Urothelium cell line (cell line): ENCODE measurements around the gene ARHGEF3.

Experiments
- DNase-seq: peaks from one replicate; pipeline ENCODE4 v3.0.0; 2011; ENCODE audit warnings: low spot score, mixed read lengths
- FAIRE-seq: peaks from 2 replicates; lab custom pipeline; 2011; peaks lifted over from hg19 to GRCh38; lab: Jason Lieb, UNC

ARHGEF3 gene

DNA sequence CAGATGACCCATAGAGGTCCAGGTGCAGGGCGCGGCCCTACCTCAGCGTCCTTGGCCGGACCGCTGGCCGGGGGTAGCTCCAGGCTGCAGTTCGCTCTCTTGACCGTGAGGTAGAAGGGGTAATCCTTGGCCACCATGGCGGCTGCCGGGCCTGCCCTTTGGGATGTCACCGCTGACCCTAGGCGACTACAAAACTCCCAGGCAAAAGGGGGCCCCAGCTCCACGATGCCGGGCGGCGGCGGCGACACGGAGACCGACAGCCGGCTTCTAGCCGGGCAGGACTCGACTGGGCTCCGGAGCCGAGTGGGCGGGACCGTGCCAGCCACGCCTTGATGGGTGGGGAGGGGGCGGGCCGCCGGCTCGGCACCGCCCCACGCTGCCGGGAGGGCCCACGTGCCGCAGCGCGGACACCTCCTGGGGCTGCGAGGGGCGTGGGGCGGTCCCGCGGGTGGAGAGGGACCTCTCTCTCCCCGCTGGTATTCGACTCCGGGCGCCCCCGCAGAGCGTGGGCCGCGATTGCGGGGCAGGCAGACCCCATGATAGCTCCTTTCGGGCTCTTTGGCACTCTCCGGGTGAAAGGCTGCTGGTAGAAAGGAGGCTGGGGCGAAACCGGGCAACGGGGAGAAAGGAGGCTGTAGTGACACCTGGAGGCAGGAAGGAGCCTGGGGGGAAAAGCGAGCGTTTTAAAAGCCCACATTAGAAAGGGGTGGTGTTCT is at the start of gene ARHGEF3:
Gene ARHGEF3, minus strand, starts transcription at position 288 of the 716 bp plus-strand sequence. Its CDS starts 151 bp downstream, at position 137.
- FAIRE-seq (no peak), DNase-seq (peak; percentile 94)

DNA sequence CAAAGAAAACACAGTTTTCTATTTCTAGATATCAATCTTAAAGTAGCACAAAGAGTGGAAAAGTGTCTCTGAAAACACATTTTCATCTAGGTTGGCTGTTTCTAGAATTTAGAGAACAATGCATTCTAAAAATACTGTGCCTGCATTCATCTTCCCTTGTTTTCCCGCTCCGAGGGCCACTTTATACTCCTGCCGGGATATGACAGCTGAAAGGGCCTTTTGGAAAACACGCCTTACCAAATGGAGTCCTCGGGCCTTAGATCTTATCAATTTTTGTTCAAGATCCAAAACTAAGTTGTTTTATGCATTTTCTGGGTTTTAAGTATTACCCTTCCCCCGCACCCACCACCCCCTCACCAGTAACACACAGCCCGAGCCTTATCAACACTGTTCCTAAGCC is 47.9 kb upstream of the ARHGEF3 start:
- no peak for DNase-seq
- no peak for FAIRE-seq

DNA sequence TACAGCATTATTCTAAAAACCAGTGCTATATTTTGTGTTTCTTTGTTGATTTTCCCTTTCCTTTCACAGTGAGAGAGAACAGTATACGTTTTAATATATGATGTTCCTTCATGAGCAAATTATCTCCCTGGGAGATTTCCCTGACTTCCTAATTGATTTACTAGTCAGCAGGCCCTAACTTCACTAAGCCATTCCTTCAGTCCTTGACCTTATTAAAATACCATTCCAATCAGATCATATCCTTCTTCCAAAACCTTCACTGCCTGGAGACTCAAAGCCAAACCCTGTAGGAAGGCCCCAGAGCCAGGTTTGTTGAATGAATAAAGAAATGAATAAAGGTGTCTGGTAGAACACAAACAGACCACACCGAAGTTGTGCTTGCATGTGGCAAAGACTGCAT is 43.8 kb upstream of the ARHGEF3 start:
- DNase-seq (no peak), FAIRE-seq (no peak)

GRCh38 chr3:56844536-56844935 is 42.8 kb upstream of the ARHGEF3 start:
- FAIRE-seq (no peak), DNase-seq (no peak)

GRCh38 chr3:56839784-56840715 is 38.3 kb upstream of the ARHGEF3 start:
- FAIRE-seq = peak; percentile 42
- DNase-seq = peak; percentile 50

DNA sequence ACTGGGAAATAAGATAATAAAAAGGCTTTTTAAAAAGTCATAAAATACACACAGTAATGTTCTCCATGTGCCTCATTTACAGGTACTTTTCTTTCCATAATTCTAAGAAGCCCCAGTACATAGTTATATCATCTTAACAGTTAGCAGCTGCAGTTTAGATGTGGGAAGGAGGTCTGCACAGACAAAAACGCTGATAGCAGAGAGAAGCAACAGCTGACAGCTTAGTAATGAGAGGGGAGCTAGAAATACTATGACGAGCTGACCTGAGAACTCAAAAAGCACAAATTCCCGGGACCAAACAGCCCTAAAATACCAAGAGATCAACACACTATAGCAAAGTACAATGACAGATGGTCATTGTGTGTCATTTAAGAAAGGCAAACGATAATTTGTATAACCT is 36.7 kb upstream of the ARHGEF3 start:
- FAIRE-seq = no peak
- DNase-seq = no peak

GRCh38 chr3:56837196-56837955 is 35.6 kb upstream of the ARHGEF3 start:
- FAIRE-seq (no peak), DNase-seq (no peak)

GRCh38 chr3:56836276-56837163 is 34.8 kb upstream of the ARHGEF3 start:
- no peak for DNase-seq
- no peak for FAIRE-seq

- DNase-seq (no peak), FAIRE-seq (no peak)
These were observed 34.0 kb upstream of the ARHGEF3 start for GRCh38 chr3:56835650-56836227.

- DNase-seq = no peak
- no peak for FAIRE-seq
These were observed 31.8 kb upstream of the ARHGEF3 start for GRCh38 chr3:56833536-56833935.

DNA sequence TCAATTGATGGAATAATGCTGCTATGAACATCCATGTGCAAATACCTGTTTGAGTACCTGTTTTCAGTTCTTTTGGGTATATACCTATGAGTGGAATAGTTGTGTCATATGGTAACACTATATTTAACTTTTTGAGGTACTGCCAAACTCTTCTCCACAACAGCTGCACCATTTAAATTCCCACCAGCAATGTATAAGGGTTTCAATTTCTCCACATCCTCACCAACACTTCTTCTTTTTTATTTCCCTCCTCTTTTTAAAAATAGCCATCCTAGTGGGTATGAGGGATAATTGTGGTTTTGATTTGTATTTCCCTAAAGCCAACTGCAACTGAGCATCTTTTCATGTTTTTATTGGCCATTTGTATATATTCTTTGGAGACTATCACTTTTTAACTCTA is 31.3 kb upstream of the ARHGEF3 start:
- FAIRE-seq (no peak), DNase-seq (no peak)

DNA sequence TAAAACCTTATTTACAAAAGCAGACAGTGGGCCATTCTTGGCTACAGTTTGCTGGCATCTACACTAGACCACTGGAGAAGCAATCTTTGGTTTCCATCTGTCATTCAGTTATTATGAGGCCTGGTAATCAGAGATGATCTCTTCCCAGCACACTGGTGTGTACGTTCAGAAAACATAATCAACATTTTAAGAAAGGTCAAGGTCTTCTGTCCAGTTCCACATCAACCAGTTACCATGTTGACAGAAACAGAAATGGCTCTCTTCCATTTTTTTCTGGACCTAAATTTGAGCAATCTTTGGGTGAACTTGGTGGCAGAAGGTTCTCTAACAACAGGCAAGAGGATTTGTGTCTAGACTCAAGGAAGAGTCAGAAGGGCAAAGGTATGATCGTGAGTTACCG is 29.8 kb upstream of the ARHGEF3 start:
- no peak for FAIRE-seq
- no peak for DNase-seq

DNA sequence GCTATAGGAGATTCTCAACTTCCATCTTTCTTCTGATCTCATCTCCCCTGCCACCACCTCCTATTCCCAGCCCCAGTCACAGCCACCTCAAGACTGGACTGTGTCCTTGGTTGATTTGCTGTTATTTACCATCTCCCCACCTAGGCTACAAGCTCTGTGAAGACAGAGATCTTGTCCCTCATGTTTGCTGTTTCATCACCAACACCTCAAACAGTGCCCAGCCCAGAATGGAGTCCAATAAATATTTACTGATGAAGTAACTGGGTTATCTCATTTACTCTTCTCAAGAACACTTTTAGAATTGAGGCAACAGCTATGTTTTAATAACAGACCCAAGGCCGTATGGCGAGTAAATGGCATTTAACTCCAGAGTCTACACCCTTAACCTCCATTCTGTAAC is 29.1 kb upstream of the ARHGEF3 start:
- DNase-seq = no peak
- no peak for FAIRE-seq

GRCh38 chr3:56829533-56829932 is 27.8 kb upstream of the ARHGEF3 start:
- FAIRE-seq (no peak), DNase-seq (no peak)

DNA sequence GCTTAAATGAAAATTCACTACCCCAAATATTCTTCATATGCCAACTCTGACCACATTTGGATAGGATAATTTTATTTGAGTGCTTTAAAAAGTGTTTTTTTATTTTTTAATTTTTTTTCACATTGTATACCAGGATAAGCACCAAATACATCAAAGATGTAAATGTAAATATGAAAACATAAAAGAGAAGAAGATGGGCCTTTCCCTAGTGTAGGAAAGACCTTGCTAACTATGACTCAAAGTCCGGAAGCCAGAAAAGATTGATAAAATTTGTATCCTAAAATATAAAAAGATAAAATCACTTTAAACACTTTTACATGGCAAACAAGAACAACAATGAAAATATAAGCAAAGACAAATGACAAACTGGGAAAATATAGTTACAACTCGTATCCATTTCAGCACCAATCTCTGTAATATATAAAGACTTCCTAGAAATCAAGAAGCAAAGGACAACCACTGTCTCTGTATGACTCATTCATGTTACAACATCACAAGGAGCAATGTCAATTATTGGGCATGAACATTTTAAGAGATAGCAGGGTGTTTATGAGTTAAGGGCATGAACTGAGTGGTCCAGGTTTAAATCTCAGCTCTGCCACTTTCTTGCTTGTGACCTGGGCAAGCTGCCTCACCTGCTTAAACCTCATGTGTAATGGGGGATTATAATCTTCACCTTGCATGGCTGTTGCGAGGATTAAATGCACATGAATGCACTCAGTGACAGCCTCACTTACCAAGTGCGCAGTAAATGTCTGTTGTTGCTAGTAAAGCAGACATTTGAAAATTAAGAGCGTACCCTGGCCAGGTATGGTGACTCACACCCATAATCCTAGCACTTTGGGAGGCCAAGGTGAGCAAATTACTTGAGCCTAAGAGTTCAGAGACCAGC is 25.3 kb upstream of the ARHGEF3 start:
- no peak for FAIRE-seq

GRCh38 chr3:56825567-56826438 is 24.1 kb upstream of the ARHGEF3 start:
- FAIRE-seq = no peak

More for the DNA sequence above, 25.3 kb upstream of the ARHGEF3 start:
- no peak for DNase-seq

DNA sequence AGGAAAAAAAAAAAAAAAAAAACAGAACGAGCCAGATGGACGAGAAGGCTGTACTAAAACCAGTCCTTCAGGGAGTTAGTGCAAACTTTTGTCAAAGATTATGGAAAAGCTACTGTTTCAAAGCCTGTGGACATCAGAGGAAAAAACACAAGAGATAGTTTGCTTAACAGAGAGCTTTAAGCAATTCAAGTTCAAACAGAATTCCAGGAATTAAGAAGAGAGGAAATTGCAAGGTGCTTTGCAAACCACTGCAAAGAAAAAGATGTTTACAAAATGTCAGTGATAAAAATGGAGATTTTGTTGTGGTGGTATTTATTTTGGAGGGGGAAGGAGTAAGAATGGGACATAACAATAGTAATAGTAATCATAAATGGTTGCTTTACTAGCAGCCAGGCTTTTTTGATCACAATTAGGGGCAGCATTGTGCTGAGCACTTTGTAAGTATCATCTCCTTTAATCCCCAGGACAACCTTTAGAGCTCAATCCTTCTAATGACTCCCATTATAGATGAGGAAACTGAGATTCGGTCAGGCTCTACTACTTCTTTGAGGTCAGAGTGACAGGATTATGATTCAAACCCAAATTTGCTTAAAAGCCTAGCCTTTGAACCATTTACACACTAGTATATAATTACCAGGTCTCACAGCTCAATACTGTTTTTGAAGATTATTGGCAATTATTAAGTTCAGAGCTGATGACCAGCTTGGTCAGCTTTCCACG is 22.4 kb upstream of the ARHGEF3 start:
- DNase-seq (no peak), FAIRE-seq (no peak)

More at GRCh38 chr3:56825567-56826438, 24.1 kb upstream of the ARHGEF3 start:
- DNase-seq = no peak
